Mucosa of descending colon (tissue), 3 donors: Measurements from ENCODE around the gene SYK. TPM values are rescaled to one million over a fixed set of nuclear protein-coding genes. Genes with fewer than 3 reads are reported as not detected.
"Not testable (repeated sequence)": the region's sequence is repeated elsewhere in the genome, so short reads cannot be mapped to it uniquely, and the experiment has no call there.

Source experiments
- ATAC-seq: fragments of 200-7000 bp; cut with Tn5 transposase; one replicate; pipeline ENCODE4 v1.9.1; 2020; ENCODE audit warnings: mild to moderate bottlenecking, moderate library complexity
- DNase-seq, 3 donors: peaks; one replicate each; pipeline ENCODE4 v3.0.0-alpha.2; 2020
- H3K36me3 ChIP-seq: fragments of 200-600 bp; one replicate; pipeline ENCODE4 v1.8.0; 2021; ENCODE audit warnings: low read depth, mild to moderate bottlenecking
- H3K4me1 ChIP-seq: fragments of 200-600 bp; one replicate; pipeline ENCODE4 v1.8.0; 2021; ENCODE audit warnings: low read depth, mild to moderate bottlenecking
- H3K4me3 ChIP-seq: fragments of 200-600 bp; one replicate; pipeline ENCODE4 v1.8.0; 2021; ENCODE audit warnings: mild to moderate bottlenecking
- H3K9me3 ChIP-seq: fragments of 200-600 bp; one replicate; pipeline ENCODE4 v1.8.0; 2021; ENCODE audit warnings: mild to moderate bottlenecking
- CTCF ChIP-seq: fragments of 200-600 bp; IDR thresholded peaks from one replicate; pipeline ENCODE4 v1.8.0; 2022; ENCODE audit warnings: antibody characterized with exemption, mild to moderate bottlenecking
- intact Hi-C, 2 donors: fragments of 100-400 bp; cut with DNase I in 1 of 2; cut with micrococcal nuclease in 1 of 2; formaldehyde crosslinking; loops; one replicate each; pipeline versions ENCODE4 v1.11.0 to v1.11.1; 2022; cut with DNase I, micrococcal nuclease
- long read RNA-seq, 2 donors: library from polyadenylated mRNA; unstranded; transcript quantifications; one replicate each; pipeline ENCODE4 v2.0.0, GENCODE V29; 2019 to 2021
- total RNA-seq, 3 donors: library from RNA; stranded (reverse); fragmentation: NEBNext Ultra II Directional in 2 of 3; extraction: Animal tissue kit (Norgen Biotek cat#: 25700) in 2 of 3; gene quantifications; one replicate each; pipeline versions ENCODE4 v1.2.1 to v1.2.4, GENCODE V29; 2021 to 2023
- donor health status: DM: no; HTN: no; CAD: no; lungs with moderate emphysema.
- donor health status: DM: no; HTN: no; CAD: no.
- donor health status: DM: no; HTN: yes; CAD: no.

The SYK gene
- total RNA-seq: 10 to 100 TPM; 29.0 to 59.5 (median 43.4) TPM
- long read RNA-seq, donor 1, full-length matches to known transcripts: 11 of 20 reads
- long read RNA-seq, donor 1, partial matches to known transcripts: 5 of 20 reads
- long read RNA-seq, donor 1, other reads (novel, unspliced or antisense): 4 of 20 reads
- long read RNA-seq, donor 2, full-length matches to known transcripts: 6 of 19 reads
- long read RNA-seq, donor 2, partial matches to known transcripts: 5 of 19 reads
- long read RNA-seq, donor 2, other reads (novel, unspliced or antisense): 8 of 19 reads

DNA sequence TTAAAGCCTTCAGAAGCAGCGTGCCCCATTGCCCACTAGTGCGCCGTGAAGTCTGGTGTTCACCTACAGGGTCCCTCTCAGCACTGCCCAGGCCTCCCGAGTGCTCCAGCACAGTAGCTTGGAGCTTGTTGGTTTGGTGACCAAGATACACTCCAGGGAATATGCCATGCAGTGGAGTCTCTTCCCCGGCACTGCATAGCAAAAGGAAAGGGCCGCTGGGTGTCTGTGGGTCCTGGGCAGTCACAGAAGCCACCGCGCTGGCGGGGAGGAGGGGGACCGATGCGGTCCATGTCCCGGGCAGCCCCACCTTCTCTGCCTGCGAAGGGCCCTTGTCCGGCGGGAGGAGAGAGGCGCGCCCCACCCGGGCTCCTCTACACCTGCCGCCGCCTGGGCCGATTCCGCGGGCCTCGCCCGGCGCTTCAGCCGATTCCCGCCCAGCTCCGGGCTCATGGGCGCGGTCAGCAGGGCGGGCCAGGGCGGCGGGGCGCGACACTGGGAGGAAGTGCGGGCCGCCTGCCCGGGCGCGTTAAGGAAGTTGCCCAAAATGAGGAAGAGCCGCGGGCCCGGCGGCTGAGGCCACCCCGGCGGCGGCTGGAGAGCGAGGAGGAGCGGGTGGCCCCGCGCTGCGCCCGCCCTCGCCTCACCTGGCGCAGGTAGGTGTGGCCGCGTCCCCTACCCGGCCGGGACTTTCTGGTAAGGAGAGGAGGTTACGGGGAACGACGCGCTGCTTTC, at the start of gene SYK:
Gene SYK (plus strand): TSS at position 579 of the 732 bp plus-strand sequence. CDS start 42,080 bp downstream, outside the sequence.
- intact Hi-C loops: no loop called here
- ATAC-seq (peak; percentile 96), DNase-seq (peak; percentile 81 to 90 (median 90))
- Histone ChIP-seq H3K9me3 (no peaks in the 10 kb centered on the region), H3K4me1 (peaks cover 3% of the 10 kb centered on the region), H3K4me3 (peak within 1 kb of the TSS; percentile 22), H3K36me3 (no peaks in the 10 kb centered on the region)
- TF ChIP-seq CTCF: no peak

DNA sequence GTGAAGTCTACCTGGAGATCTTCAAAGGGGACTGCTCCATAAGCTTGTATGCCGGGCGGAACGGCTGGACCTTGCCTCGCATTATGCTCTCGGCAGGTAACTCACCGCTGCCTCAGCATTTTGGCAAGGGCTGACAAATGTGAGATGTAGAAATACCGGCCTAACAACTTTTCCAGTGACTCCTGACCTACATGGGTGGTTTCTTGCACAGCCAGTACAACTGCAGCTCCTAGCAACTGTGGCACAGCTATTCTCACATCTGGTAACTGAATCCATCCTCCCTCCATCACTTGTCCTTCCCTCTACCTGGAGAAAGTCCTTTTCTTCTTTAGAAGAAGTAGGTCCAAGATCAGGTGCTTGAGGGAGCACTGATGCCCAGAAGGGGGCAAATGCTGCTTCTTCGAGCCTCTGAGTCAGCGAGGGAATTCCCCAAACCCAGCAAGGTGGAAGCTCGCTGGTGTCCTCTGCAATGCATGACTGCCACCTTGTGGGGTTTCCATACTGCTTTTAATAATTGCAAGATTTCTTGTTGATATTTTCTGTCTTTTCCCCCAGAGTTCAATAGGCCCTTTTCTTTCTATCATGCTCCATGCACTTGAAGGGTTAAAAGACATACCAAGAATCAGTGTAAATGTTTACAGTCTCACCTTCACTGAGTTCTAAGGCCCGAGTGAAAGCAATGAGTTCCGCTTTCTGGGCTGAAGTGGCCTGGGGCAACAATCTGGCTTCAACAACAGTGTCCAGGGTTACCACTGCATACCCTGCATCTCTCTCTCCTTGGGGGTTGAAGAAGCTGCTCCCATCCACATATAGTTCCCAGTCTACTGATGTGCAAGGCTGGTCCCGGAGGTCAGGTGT, 45.9 kb upstream of the SYK start:
- peak in 2 of 3 donors; percentile 35 to 69 for DNase-seq

GRCh38 chr9:90760577-90760976, 41.0 kb upstream of the SYK start:
- H3K4me1 ChIP-seq, H3K9me3 ChIP-seq, ATAC-seq, DNase-seq, H3K4me3 ChIP-seq, H3K36me3 ChIP-seq, intact Hi-C loops: not testable (repeated sequence)

More for the DNA sequence above, 45.9 kb upstream of the SYK start:
- TF ChIP-seq CTCF: peak; percentile 39
- H3K4me1 ChIP-seq, H3K36me3 ChIP-seq, ATAC-seq, H3K4me3 ChIP-seq, intact Hi-C loops, H3K9me3 ChIP-seq: not testable (repeated sequence)

DNA sequence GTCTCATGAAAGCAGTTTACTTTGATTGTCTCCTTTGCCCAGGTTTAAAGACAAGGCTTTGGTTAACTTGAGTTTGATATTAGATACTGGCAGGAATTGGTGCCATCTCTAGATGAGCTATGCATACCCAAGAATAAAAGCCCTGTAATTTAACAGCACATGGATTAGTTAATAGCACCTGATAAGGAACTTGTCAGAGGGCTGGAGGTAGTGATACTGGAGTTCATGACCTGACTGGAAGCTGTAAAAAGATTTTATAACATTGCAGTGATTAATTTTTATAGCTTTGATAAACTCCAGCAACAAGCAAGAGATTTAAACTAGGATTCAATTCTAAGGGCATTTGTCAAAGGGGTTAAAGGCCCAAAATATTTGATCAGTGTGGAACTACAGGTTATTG, 34.9 kb upstream of the SYK start:
- intact Hi-C loops: no loop called here
- Histone ChIP-seq H3K4me1 (no peaks in the 10 kb centered on the region), H3K4me3 (no peak overlapping the region), H3K9me3 (peaks cover 9% of the 10 kb centered on the region), H3K36me3 (no peaks in the 10 kb centered on the region)
- TF ChIP-seq CTCF: no peak
- ATAC-seq: no peak
- no peak for DNase-seq

- no peak for DNase-seq
- TF ChIP-seq CTCF: no peak
- peaks cover 9% of the 10 kb centered on the region for H3K9me3 ChIP-seq
- no peak overlapping the region for H3K4me3 ChIP-seq
- no peaks in the 10 kb centered on the region for H3K4me1 ChIP-seq
- H3K36me3 ChIP-seq: no peaks in the 10 kb centered on the region
- intact Hi-C loops: no loop called here
- no peak for ATAC-seq
Observed at GRCh38 chr9:90767523-90768100, 34.0 kb upstream of the SYK start.
